ENCODE results near the gene NEDD9.

GRCh38 chr6:11204794-11205366 is 27.6 kb downstream of the NEDD9 start:
- TF ChIP-seq REST (IDR thresholded peaks at IDR 0.05; ENCODE audit: low read depth, low read length): no peak
- TF ChIP-seq POLR2A (IDR thresholded peaks at IDR 0.05; ENCODE audit: low read depth, low read length): no peak
- TF ChIP-seq IKZF1 (conservative IDR thresholded peaks at IDR 0.05): no peak
- TF ChIP-seq ASH2L (IDR thresholded peaks at IDR 0.05; ENCODE audit: borderline replicate concordance, low read depth): no peak
- TF ChIP-seq POLR2AphosphoS5 (IDR thresholded peaks at IDR 0.05; ENCODE audit: low read length): no peak
- no peak for TF ChIP-seq CHD2 (IDR thresholded peaks at IDR 0.05; ENCODE audit: borderline replicate concordance, low read depth, low read length)
- no peak for TF ChIP-seq EGR1 (IDR thresholded peaks at IDR 0.05; ENCODE audit: borderline replicate concordance in 1 of 2, low read depth in 2 of 2, low read length in 2 of 2)
- no peak for TF ChIP-seq SPI1 (IDR thresholded peaks at IDR 0.05; ENCODE audit: borderline replicate concordance, insufficient read depth, low read depth, low read length)
- no peak for TF ChIP-seq BACH1 (IDR thresholded peaks at IDR 0.05; ENCODE audit: borderline replicate concordance)
- TF ChIP-seq ZSCAN29 (IDR thresholded peaks at IDR 0.05): no peak
- no peak for TF ChIP-seq YY1 (IDR thresholded peaks at IDR 0.05; ENCODE audit: low read depth, low read length)
- no peak for TF ChIP-seq JUND (IDR thresholded peaks at IDR 0.05; ENCODE audit: low read depth, low read length)
- no peak for TF ChIP-seq MAX (IDR thresholded peaks at IDR 0.05; ENCODE audit: low read depth, low read length)

Data from GM12878 (cell line).